Parathyroid adenoma (tissue), 2 donors: ENCODE data around the gene RESF1.

Experiments
- H2AFZ ChIP-seq: fragments of 300-600 bp; sonication (generic); one replicate; pipeline ENCODE4 v1.7.0; 2017; ENCODE audit warnings: antibody characterized with exemption, mild to moderate bottlenecking
- H3K27ac ChIP-seq: fragments of 300-600 bp; sonication (generic); one replicate; pipeline ENCODE4 v1.7.0; 2017
- H3K27me3 ChIP-seq: fragments of 300-600 bp; sonication (generic); one replicate; pipeline ENCODE4 v1.7.0; 2017; ENCODE audit warnings: low read length; ENCODE audit not compliant: control insufficient read depth, insufficient read depth
- H3K36me3 ChIP-seq: fragments of 300-600 bp; sonication (generic); one replicate; pipeline ENCODE4 v1.7.0; 2017; ENCODE audit warnings: low read length; ENCODE audit not compliant: control insufficient read depth, insufficient read depth
- H3K4me1 ChIP-seq: fragments of 300-600 bp; sonication (generic); one replicate; pipeline ENCODE4 v1.7.0; 2017; ENCODE audit warnings: control low read depth
- H3K4me2 ChIP-seq: fragments of 300-600 bp; sonication (generic); one replicate; pipeline ENCODE4 v1.7.0; 2017; ENCODE audit warnings: low read length
- H3K4me3 ChIP-seq: fragments of 300-600 bp; sonication (generic); one replicate; pipeline ENCODE4 v1.7.0; 2017; ENCODE audit warnings: low read depth, low read length
- H3K79me2 ChIP-seq: fragments of 300-600 bp; sonication (generic); one replicate; pipeline ENCODE4 v1.7.0; 2017; ENCODE audit warnings: control low read depth
- H3K9ac ChIP-seq: fragments of 300-600 bp; sonication (generic); one replicate; pipeline ENCODE4 v1.7.0; 2017; ENCODE audit warnings: mild to moderate bottlenecking
- H3K9me3 ChIP-seq: fragments of 300-600 bp; sonication (generic); one replicate; pipeline ENCODE4 v1.7.0; 2017; ENCODE audit warnings: low read length; ENCODE audit not compliant: control insufficient read depth
- TF ChIP-seq, protein P1 (sequence below): fragments of 300-600 bp; sonication (generic); IDR thresholded peaks from one replicate; pipeline ENCODE4 v1.7.0; 2017; ENCODE audit warnings: antibody characterized with exemption, mild to moderate bottlenecking
- donor health status: primary hyperparathyroidism.

RESF1 gene

GRCh38 chr12:31951008-31951407 lies 8.2 kb upstream of the RESF1 start:
- Histone ChIP-seq H3K9ac (no peak overlapping the region), H3K36me3 (no peaks in the 10 kb centered on the region), H3K79me2 (no peaks in the 10 kb centered on the region), H2AFZ (no peak overlapping the region), H3K9me3 (no peaks in the 10 kb centered on the region), H3K27ac (no peak overlapping the region), H3K4me2 (no peak overlapping the region), H3K4me1 (no peaks in the 10 kb centered on the region), H3K4me3 (no peak overlapping the region), H3K27me3 (no peaks in the 10 kb centered on the region)
- TF ChIP-seq, protein P1, sequence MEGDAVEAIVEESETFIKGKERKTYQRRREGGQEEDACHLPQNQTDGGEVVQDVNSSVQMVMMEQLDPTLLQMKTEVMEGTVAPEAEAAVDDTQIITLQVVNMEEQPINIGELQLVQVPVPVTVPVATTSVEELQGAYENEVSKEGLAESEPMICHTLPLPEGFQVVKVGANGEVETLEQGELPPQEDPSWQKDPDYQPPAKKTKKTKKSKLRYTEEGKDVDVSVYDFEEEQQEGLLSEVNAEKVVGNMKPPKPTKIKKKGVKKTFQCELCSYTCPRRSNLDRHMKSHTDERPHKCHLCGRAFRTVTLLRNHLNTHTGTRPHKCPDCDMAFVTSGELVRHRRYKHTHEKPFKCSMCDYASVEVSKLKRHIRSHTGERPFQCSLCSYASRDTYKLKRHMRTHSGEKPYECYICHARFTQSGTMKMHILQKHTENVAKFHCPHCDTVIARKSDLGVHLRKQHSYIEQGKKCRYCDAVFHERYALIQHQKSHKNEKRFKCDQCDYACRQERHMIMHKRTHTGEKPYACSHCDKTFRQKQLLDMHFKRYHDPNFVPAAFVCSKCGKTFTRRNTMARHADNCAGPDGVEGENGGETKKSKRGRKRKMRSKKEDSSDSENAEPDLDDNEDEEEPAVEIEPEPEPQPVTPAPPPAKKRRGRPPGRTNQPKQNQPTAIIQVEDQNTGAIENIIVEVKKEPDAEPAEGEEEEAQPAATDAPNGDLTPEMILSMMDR: no peak

DNA sequence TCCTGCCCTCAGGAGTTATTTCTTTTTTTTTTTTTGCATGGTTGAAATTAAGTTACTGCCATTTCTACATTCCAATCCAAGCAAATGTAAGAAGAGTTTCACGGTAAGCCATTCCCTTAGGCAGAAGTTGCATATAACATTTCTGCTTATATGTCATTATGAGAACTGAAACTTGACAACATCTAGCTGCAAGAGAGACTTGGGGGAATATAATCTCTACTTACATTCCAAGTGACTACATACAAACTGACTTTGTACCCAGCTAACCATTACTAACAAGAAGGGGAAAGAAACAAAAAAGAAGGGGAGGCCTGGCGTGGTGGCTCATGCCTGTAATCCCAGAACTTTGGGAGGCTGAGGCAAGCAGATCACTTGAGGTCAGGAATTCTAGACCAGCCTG lies 7.3 kb upstream of the RESF1 start:
- Histone ChIP-seq H3K27me3 (no peaks in the 10 kb centered on the region), H3K4me1 (no peaks in the 10 kb centered on the region), H3K27ac (no peak overlapping the region), H3K4me2 (no peak overlapping the region), H3K36me3 (no peaks in the 10 kb centered on the region), H3K79me2 (no peaks in the 10 kb centered on the region), H3K9ac (no peak overlapping the region), H3K9me3 (no peaks in the 10 kb centered on the region), H3K4me3 (no peak overlapping the region), H2AFZ (no peak overlapping the region)
- TF ChIP-seq, protein P1: no peak

GRCh38 chr12:31952418-31952817 lies 6.8 kb upstream of the RESF1 start:
- no peaks in the 10 kb centered on the region for H3K9me3 ChIP-seq
- no peak overlapping the region for H3K27ac ChIP-seq
- H3K36me3 ChIP-seq: no peaks in the 10 kb centered on the region
- H3K9ac ChIP-seq: no peak overlapping the region
- no peak overlapping the region for H3K4me3 ChIP-seq
- no peaks in the 10 kb centered on the region for H3K79me2 ChIP-seq
- H3K27me3 ChIP-seq: no peaks in the 10 kb centered on the region
- TF ChIP-seq, protein P1: no peak
- no peak overlapping the region for H2AFZ ChIP-seq
- H3K4me1 ChIP-seq: no peaks in the 10 kb centered on the region
- no peak overlapping the region for H3K4me2 ChIP-seq

GRCh38 chr12:31954925-31955858 lies 4.0 kb upstream of the RESF1 start:
- no peaks in the 10 kb centered on the region for H3K4me1 ChIP-seq
- H3K4me3 ChIP-seq: no peak overlapping the region
- H3K27me3 ChIP-seq: no peaks in the 10 kb centered on the region
- no peak overlapping the region for H3K9ac ChIP-seq
- no peak overlapping the region for H2AFZ ChIP-seq
- H3K79me2 ChIP-seq: peaks cover 2% of the 10 kb centered on the region
- H3K4me2 ChIP-seq: no peak overlapping the region
- TF ChIP-seq, protein P1: no peak
- no peak overlapping the region for H3K27ac ChIP-seq
- H3K36me3 ChIP-seq: no peaks in the 10 kb centered on the region
- no peaks in the 10 kb centered on the region for H3K9me3 ChIP-seq
